Mucosa of descending colon (tissue), 3 donors: ENCODE measurements around the gene SMAD7. TPM values are rescaled to one million over a fixed set of nuclear protein-coding genes. Genes with fewer than 3 reads are reported as not detected.
A peak's percentile ranks its signal among the peaks of the same experiment; 100 is the strongest.

Experiments
- ATAC-seq: fragments of 200-7000 bp; cut with Tn5 transposase; one replicate; pipeline ENCODE4 v1.9.1; 2020; ENCODE audit warnings: mild to moderate bottlenecking, moderate library complexity
- DNase-seq, 3 donors: peaks; one replicate each; pipeline ENCODE4 v3.0.0-alpha.2; 2020
- H3K36me3 ChIP-seq: fragments of 200-600 bp; one replicate; pipeline ENCODE4 v1.8.0; 2021; ENCODE audit warnings: low read depth, mild to moderate bottlenecking
- H3K4me1 ChIP-seq: fragments of 200-600 bp; one replicate; pipeline ENCODE4 v1.8.0; 2021; ENCODE audit warnings: low read depth, mild to moderate bottlenecking
- H3K4me3 ChIP-seq: fragments of 200-600 bp; one replicate; pipeline ENCODE4 v1.8.0; 2021; ENCODE audit warnings: mild to moderate bottlenecking
- H3K9me3 ChIP-seq: fragments of 200-600 bp; one replicate; pipeline ENCODE4 v1.8.0; 2021; ENCODE audit warnings: mild to moderate bottlenecking
- intact Hi-C, 2 donors: fragments of 100-400 bp; cut with DNase I in 1 of 2; cut with micrococcal nuclease in 1 of 2; formaldehyde crosslinking; loops; one replicate each; pipeline versions ENCODE4 v1.11.0 to v1.11.1; 2022; cut with DNase I, micrococcal nuclease
- total RNA-seq, 3 donors: library from RNA; stranded (reverse); fragmentation: NEBNext Ultra II Directional in 2 of 3; extraction: Animal tissue kit (Norgen Biotek cat#: 25700) in 2 of 3; gene quantifications; one replicate each; pipeline versions ENCODE4 v1.2.1 to v1.2.4, GENCODE V29; 2021 to 2023
- TF ChIP-seq, protein P1 (sequence below): fragments of 200-600 bp; IDR thresholded peaks from one replicate; pipeline ENCODE4 v1.8.0; 2022; ENCODE audit warnings: antibody characterized with exemption, mild to moderate bottlenecking
- donor health status: DM: no; HTN: no; CAD: no; lungs with moderate emphysema.
- donor health status: DM: no; HTN: no; CAD: no.
- donor health status: DM: no; HTN: yes; CAD: no.

Gene SMAD7
- total RNA-seq, 3 donors from 2014 or later: 22.3 to 67.4 (median 33.1) TPM

DNA sequence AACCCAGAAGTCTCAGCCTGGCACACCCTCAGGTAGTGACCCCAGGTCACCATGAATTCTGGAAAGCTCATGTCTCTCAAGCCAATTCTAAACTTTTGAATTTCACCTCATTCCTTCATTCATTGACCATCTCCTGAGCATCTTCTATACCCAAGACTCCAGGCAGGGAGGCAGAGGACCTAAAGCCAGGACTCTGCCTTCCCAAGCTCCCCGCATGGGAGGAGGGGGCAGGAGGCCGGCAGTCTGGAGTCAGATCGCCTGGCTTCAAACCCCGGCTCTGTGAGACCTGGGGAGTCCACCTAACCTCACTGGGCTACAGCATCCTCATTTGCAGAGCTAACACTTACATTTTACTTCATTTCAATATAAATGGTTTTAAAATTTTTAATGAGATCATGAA lies 59.0 kb downstream of the SMAD7 start:
- Histone ChIP-seq H3K9me3 (no peaks in the 10 kb centered on the region), H3K4me1 (peaks cover 3% of the 10 kb centered on the region), H3K4me3 (no peak overlapping the region), H3K36me3 (no peaks in the 10 kb centered on the region)
- no peak for DNase-seq
- intact Hi-C loops: no loop called here
- ATAC-seq: no peak
- TF ChIP-seq, protein P1, sequence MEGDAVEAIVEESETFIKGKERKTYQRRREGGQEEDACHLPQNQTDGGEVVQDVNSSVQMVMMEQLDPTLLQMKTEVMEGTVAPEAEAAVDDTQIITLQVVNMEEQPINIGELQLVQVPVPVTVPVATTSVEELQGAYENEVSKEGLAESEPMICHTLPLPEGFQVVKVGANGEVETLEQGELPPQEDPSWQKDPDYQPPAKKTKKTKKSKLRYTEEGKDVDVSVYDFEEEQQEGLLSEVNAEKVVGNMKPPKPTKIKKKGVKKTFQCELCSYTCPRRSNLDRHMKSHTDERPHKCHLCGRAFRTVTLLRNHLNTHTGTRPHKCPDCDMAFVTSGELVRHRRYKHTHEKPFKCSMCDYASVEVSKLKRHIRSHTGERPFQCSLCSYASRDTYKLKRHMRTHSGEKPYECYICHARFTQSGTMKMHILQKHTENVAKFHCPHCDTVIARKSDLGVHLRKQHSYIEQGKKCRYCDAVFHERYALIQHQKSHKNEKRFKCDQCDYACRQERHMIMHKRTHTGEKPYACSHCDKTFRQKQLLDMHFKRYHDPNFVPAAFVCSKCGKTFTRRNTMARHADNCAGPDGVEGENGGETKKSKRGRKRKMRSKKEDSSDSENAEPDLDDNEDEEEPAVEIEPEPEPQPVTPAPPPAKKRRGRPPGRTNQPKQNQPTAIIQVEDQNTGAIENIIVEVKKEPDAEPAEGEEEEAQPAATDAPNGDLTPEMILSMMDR: no peak

DNA sequence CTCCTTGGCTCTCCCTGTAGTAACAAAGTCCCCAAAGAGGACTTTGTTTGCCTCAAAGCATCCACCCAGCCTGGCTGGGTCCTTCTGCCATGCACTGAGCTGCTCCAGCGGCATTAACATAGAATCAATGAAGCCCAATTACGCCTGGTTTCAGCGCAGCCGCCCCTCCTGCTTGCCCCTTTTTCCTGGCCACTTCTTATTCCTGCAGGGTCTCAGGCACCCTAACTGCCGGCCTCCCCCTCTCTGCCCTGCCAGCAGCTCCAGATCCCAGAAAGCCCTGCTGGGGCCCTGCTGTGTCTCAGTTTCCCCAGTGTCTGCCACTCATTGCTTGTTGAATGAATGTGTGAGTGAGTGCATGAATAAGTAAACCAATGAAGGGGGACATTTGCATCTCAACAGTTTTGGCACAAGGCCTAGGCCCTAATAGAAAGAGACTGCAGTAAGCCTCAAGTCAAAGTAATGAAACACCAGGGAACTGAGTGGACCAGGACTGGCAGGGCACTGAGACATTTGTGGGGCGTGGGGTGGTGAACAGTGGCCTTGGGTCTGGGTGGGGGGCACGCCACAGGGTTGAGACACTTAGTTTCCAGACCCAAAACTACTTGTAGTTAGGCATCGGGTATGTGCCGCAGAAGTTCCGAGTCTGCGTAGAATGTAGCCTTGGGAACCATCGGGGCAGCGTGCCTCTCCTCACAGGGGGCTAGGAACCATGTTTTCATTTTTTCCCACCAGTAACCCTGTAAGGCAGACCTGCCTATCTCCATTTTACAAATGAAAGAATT lies 60.6 kb downstream of the SMAD7 start:
- Histone ChIP-seq H3K9me3 (no peaks in the 10 kb centered on the region), H3K36me3 (no peaks in the 10 kb centered on the region), H3K4me1 (peaks cover 3% of the 10 kb centered on the region), H3K4me3 (no peak overlapping the region)
- ATAC-seq (no peak), DNase-seq (peak in 1 of 3 donors; percentile 26)
- intact Hi-C loops: no loop called here
- TF ChIP-seq, protein P1: no peak

DNA sequence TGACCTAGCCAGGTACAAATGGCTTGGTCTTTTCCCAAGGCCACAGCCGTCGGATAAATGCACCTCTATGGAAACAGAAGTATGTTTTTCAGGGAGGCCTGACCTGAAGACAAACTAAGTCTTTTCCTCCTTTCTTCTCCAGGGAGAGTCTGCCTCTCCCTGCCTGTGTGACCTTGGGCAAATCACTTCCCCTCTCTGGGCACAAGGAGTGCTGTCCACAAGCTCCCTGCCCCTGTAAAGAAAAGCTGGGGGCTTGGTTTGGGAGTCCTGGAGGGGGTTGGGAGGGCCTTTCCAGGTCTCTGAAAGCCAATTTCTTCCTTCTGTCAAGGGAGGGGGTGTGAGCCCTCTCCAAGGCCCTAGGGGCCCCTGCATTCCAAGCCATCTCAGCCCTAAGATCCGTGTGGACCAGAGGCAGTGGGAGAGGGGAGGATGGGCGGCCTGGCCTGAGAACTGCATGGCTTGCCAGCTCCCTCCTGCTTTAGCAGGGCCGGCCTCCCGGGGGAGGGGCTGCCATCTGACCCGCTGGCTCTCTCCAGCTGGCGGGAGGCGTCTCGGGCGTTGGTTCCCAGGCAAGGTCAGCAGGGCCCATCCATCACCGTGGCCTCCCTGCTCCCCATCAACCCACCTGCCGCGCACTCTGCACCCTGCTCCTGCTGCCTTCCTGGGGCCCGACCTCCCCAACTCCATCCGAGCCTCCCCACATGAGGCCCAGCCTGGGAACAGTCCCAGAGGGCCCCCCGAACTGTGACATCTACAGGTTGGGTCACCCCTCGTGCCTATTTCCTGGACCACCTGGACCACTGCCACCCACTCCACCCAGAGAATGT lies 61.4 kb downstream of the SMAD7 start:
- no peaks in the 10 kb centered on the region for H3K9me3 ChIP-seq
- peak; percentile 40 to 66 (median 53) for DNase-seq
- no peak for ATAC-seq
- H3K4me3 ChIP-seq: no peak overlapping the region
- TF ChIP-seq, protein P1: no peak
- intact Hi-C loops: no loop called here
- H3K36me3 ChIP-seq: no peaks in the 10 kb centered on the region
- H3K4me1 ChIP-seq: peaks cover 3% of the 10 kb centered on the region

DNA sequence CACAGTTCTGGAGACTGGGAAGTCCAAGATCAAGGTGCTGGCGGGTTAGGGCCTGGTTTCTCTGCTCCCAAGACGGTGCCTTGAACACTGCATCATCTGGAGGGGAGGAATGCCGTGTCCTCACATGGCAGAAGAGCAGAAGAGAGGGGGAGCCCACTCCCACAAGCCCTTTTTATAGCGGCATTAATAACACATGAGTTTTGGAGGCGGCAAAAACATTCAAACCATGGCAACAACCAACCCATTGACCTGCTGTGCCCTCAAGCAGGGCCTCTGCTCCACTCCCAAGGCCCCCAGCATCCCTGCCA lies 62.0 kb downstream of the SMAD7 start:
- intact Hi-C loops: no loop called here
- H3K4me3 ChIP-seq: no peak overlapping the region
- H3K9me3 ChIP-seq: no peaks in the 10 kb centered on the region
- TF ChIP-seq, protein P1: no peak
- peaks cover 3% of the 10 kb centered on the region for H3K4me1 ChIP-seq
- no peaks in the 10 kb centered on the region for H3K36me3 ChIP-seq
- no peak for ATAC-seq
- no peak for DNase-seq

DNA sequence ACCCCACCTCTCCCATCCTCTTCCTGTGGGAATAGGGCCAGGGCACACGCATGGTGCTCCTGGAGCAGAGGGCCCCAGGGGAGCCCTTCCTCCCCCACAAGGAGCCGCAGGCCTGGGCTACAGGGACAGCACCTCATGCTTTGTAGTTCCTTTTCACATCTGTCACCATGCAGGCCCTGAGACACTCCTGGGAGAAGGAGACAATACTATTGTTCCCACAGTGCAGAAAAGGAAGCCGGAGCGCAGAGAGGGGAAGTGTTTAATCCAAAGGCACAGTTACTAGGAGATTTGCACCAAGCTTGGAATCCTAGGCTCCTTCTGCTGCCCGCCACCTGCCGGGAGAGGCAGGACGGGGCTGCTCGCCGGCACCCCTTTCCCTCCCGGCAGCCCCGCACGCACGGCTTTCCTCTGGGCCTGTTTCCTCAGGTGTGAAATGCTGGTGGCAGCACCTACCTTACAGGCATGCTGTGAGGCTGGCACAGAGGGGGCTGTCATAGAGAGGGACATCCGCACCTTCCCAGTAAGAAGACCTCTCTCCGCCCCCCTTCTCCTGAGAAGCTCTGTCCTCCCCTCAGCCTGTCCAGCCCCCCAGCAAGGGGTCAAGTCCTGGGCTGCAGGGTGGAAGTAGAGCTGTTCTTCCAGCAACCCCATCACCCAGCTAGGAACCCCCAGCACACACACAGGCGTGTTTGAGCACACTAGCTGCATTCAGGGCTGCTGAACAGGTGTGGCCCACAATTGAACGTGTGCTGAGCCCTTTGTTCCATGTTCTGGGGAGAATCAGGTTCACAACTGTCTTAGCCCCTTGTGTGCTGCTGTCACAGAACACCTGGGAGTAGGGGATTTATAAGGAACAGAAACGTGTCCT lies 62.6 kb downstream of the SMAD7 start:
- ATAC-seq (no peak), DNase-seq (no peak)
- Histone ChIP-seq H3K36me3 (no peaks in the 10 kb centered on the region), H3K9me3 (no peaks in the 10 kb centered on the region), H3K4me3 (no peak overlapping the region), H3K4me1 (no peaks in the 10 kb centered on the region)
- TF ChIP-seq, protein P1: no peak
- intact Hi-C loops: no loop called here
